Stimulated activated naive CD8-positive, alpha-beta T cell treated with anti-CD3 and anti-CD28 coated beads, Interleukin-15, Interleukin-2, amounts not matched to agents 100 ng/mL and 50 ng/mL, for 24 hours (primary cell): Measurements from ENCODE around the gene RIC1.
"Not testable (repeated sequence)": the region's sequence is repeated elsewhere in the genome, so short reads cannot be mapped to it uniquely, and the experiment has no call there.

ENCODE experiments used
- H3K27ac Mint-ChIP-seq: one replicate; pipeline ENCODE4 v1.8.0; 2021; ENCODE audit warnings: mild to moderate bottlenecking, mixed read lengths
- H3K27me3 Mint-ChIP-seq: one replicate; pipeline ENCODE4 v1.8.0; 2021; ENCODE audit warnings: mixed read lengths
- H3K36me3 Mint-ChIP-seq: one replicate; pipeline ENCODE4 v1.8.0; 2021; ENCODE audit warnings: low read depth, mixed read lengths
- H3K4me1 Mint-ChIP-seq: one replicate; pipeline ENCODE4 v1.8.0; 2021; ENCODE audit warnings: low read depth, mixed read lengths
- H3K4me3 Mint-ChIP-seq: one replicate; pipeline ENCODE4 v1.8.0; 2021; ENCODE audit warnings: mild to moderate bottlenecking, mixed read lengths
- H3K9me3 Mint-ChIP-seq: one replicate; pipeline ENCODE4 v1.8.0; 2021; ENCODE audit warnings: mixed read lengths

The RIC1 gene

GRCh38 chr9:5715548-5716127, 86.7 kb downstream of the RIC1 start:
- Mint-ChIP-seq H3K9me3 (peaks cover 4% of the 10 kb centered on the region), H3K27me3 (no peaks in the 10 kb centered on the region), H3K4me3 (no peak overlapping the region), H3K4me1 (peaks cover 19% of the 10 kb centered on the region), H3K27ac (no peak overlapping the region), H3K36me3 (peaks cover 60% of the 10 kb centered on the region)

- not testable (repeated sequence) for H3K9me3 Mint-ChIP-seq, H3K4me3 Mint-ChIP-seq, H3K27me3 Mint-ChIP-seq, H3K27ac Mint-ChIP-seq
- peaks cover 19% of the 10 kb centered on the region for H3K4me1 Mint-ChIP-seq
- H3K36me3 Mint-ChIP-seq, result peaks cover 62% of the 10 kb centered on the region
Measured at GRCh38 chr9:5717434-5717833, 88.5 kb downstream of the RIC1 start.

GRCh38 chr9:5718296-5719032, 89.6 kb downstream of the RIC1 start:
- no peaks in the 10 kb centered on the region for H3K27me3 Mint-ChIP-seq
- H3K36me3 Mint-ChIP-seq, result peaks cover 68% of the 10 kb centered on the region
- no peak overlapping the region for H3K27ac Mint-ChIP-seq

GRCh38 chr9:5719100-5719926, 90.4 kb downstream of the RIC1 start:
- Mint-ChIP-seq H3K4me3 (no peak overlapping the region), H3K9me3 (peaks cover 4% of the 10 kb centered on the region), H3K36me3 (peaks cover 72% of the 10 kb centered on the region), H3K4me1 (peaks cover 19% of the 10 kb centered on the region), H3K27ac (peak overlapping the region; percentile 22), H3K27me3 (no peaks in the 10 kb centered on the region)

More at GRCh38 chr9:5718296-5719032, 89.6 kb downstream of the RIC1 start:
- Mint-ChIP-seq H3K9me3 (peaks cover 4% of the 10 kb centered on the region), H3K4me1 (peaks cover 19% of the 10 kb centered on the region), H3K4me3 (no peak overlapping the region)

- Mint-ChIP-seq H3K27me3 (no peaks in the 10 kb centered on the region), H3K4me3 (no peak overlapping the region), H3K9me3 (peaks cover 4% of the 10 kb centered on the region), H3K36me3 (peaks cover 71% of the 10 kb centered on the region), H3K27ac (no peak overlapping the region), H3K4me1 (peaks cover 11% of the 10 kb centered on the region)
Measured at GRCh38 chr9:5720151-5720550, 91.2 kb downstream of the RIC1 start.

GRCh38 chr9:5721279-5722087, 92.6 kb downstream of the RIC1 start:
- H3K27me3 Mint-ChIP-seq, result no peaks in the 10 kb centered on the region
- peaks cover 4% of the 10 kb centered on the region for H3K9me3 Mint-ChIP-seq
- H3K4me3 Mint-ChIP-seq, result no peak overlapping the region
- H3K36me3 Mint-ChIP-seq, result peaks cover 75% of the 10 kb centered on the region
- no peak overlapping the region for H3K27ac Mint-ChIP-seq
- peaks cover 9% of the 10 kb centered on the region for H3K4me1 Mint-ChIP-seq

GRCh38 chr9:5722679-5723078, 93.8 kb downstream of the RIC1 start:
- peaks cover 77% of the 10 kb centered on the region for H3K36me3 Mint-ChIP-seq

GRCh38 chr9:5735072-5735471, 106.2 kb downstream of the RIC1 start:
- Mint-ChIP-seq H3K36me3 (peaks cover 55% of the 10 kb centered on the region), H3K4me3 (no peak overlapping the region), H3K4me1 (no peaks in the 10 kb centered on the region), H3K9me3 (no peaks in the 10 kb centered on the region), H3K27me3 (no peaks in the 10 kb centered on the region), H3K27ac (no peak overlapping the region)

More at GRCh38 chr9:5722679-5723078, 93.8 kb downstream of the RIC1 start:
- H3K27ac Mint-ChIP-seq, H3K4me3 Mint-ChIP-seq, H3K9me3 Mint-ChIP-seq, H3K27me3 Mint-ChIP-seq, H3K4me1 Mint-ChIP-seq: not testable (repeated sequence)

- Mint-ChIP-seq H3K4me3 (no peak overlapping the region), H3K27ac (no peak overlapping the region), H3K36me3 (peaks cover 61% of the 10 kb centered on the region), H3K9me3 (no peaks in the 10 kb centered on the region), H3K27me3 (no peaks in the 10 kb centered on the region), H3K4me1 (no peaks in the 10 kb centered on the region)
Measured at GRCh38 chr9:5736563-5737346, 107.8 kb downstream of the RIC1 start.

- Mint-ChIP-seq H3K27me3 (no peaks in the 10 kb centered on the region), H3K4me1 (peaks cover 1% of the 10 kb centered on the region), H3K9me3 (peaks cover 2% of the 10 kb centered on the region), H3K36me3 (peaks cover 68% of the 10 kb centered on the region), H3K27ac (no peak overlapping the region), H3K4me3 (no peak overlapping the region)
Measured at GRCh38 chr9:5743109-5743508, 114.2 kb downstream of the RIC1 start.

GRCh38 chr9:5748438-5748837, 119.5 kb downstream of the RIC1 start:
- H3K27me3 Mint-ChIP-seq, result no peaks in the 10 kb centered on the region
- H3K4me1 Mint-ChIP-seq, result peaks cover 12% of the 10 kb centered on the region
- peaks cover 59% of the 10 kb centered on the region for H3K36me3 Mint-ChIP-seq
- H3K4me3 Mint-ChIP-seq, result no peak overlapping the region
- peak overlapping the region; percentile 13 for H3K27ac Mint-ChIP-seq
- H3K9me3 Mint-ChIP-seq, result peaks cover 6% of the 10 kb centered on the region

GRCh38 chr9:5749306-5749705, 120.4 kb downstream of the RIC1 start:
- Mint-ChIP-seq H3K9me3 (peaks cover 6% of the 10 kb centered on the region), H3K4me1 (peaks cover 12% of the 10 kb centered on the region), H3K27me3 (no peaks in the 10 kb centered on the region), H3K4me3 (no peak overlapping the region), H3K36me3 (peaks cover 56% of the 10 kb centered on the region), H3K27ac (no peak overlapping the region)

GRCh38 chr9:5750569-5750968, 121.7 kb downstream of the RIC1 start:
- H3K4me3 Mint-ChIP-seq, result no peak overlapping the region
- H3K27me3 Mint-ChIP-seq, result no peaks in the 10 kb centered on the region
- H3K27ac Mint-ChIP-seq, result peak overlapping the region; percentile 21
- peaks cover 43% of the 10 kb centered on the region for H3K36me3 Mint-ChIP-seq
- peaks cover 6% of the 10 kb centered on the region for H3K9me3 Mint-ChIP-seq
- H3K4me1 Mint-ChIP-seq, result peaks cover 12% of the 10 kb centered on the region

GRCh38 chr9:5756633-5757032, 127.7 kb downstream of the RIC1 start:
- no peak overlapping the region for H3K4me3 Mint-ChIP-seq
- H3K27me3 Mint-ChIP-seq, result no peaks in the 10 kb centered on the region
- peaks cover 4% of the 10 kb centered on the region for H3K4me1 Mint-ChIP-seq
- no peaks in the 10 kb centered on the region for H3K9me3 Mint-ChIP-seq
- H3K36me3 Mint-ChIP-seq, result peaks cover 59% of the 10 kb centered on the region
- H3K27ac Mint-ChIP-seq, result no peak overlapping the region
